Measurements from ENCODE around the gene PHACTR1. TPM values are rescaled to one million over a fixed set of nuclear protein-coding genes. Genes with fewer than 3 reads are reported as not detected.

PHACTR1 gene
- total RNA-seq, 2 donors from 2014 or later: 2.8 to 6.3 TPM

DNA sequence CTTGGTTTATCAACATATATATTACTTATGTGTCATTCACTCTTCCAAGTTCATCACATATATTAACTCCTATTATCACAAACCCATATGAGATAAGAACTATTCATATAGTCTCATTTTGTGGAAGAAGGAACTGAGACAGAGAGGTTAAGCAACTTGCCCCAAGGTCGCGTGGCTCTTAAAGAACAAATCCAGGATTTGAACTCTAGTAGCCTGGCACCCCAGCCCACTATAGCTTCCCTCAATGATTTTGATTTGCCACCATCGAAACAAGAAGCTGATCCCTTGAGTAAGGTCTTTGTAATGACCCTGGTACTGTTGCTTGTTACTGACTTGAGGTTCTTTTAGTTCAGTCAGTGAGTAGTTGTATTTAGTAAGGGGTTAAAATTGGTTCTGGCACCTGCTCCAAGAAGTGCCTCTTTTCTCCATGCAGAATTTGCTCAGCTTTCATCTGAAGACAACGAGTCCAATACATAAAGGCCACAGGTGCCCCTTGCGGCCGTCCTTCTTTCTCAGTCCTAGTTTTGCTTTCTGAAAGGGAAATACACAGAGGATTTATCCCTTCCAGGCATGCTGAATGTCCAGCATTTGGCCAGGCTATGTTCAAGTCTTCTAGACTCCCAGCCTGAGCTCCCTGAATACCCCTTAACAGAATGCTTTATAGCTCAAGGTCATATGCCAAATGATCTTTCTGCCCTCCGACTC, 358.7 kb downstream of the PHACTR1 start:
- H3K4me1 ChIP-seq (ENCODE audit: control insufficient read depth, insufficient read depth, low read length): peaks cover 14% of the 10 kb centered on the region
- no peaks in the 10 kb centered on the region for H3K36me3 Mint-ChIP-seq (ENCODE audit: low read depth)
- WGBS, 2 experiments (ENCODE audit: insufficient coverage in 1 of 2, insufficient read length in 1 of 2): 89 to 93% methylated on average over 5 to 7 of the region's 7 CpGs
- TF ChIP-seq CTCF (conservative IDR thresholded peaks at IDR 0.05): no peak
- peaks cover 36% of the 10 kb centered on the region for H3K4me1 Mint-ChIP-seq
- no peak overlapping the region for H3K9ac ChIP-seq (ENCODE audit: extremely low read depth, low read length, poor library complexity, severe bottlenecking)
- H3K4me3 Mint-ChIP-seq: no peak overlapping the region
- H3K27ac Mint-ChIP-seq: no peak overlapping the region
- H3K27me3 ChIP-seq (ENCODE audit: control insufficient read depth, insufficient read depth, low read length, poor library complexity, severe bottlenecking): peaks cover 8% of the 10 kb centered on the region
- H3K9me3 Mint-ChIP-seq: no peaks in the 10 kb centered on the region
- no peak overlapping the region for H3K4me3 ChIP-seq (ENCODE audit: low read length)
- DNase-seq: peak; percentile 5
- peaks cover 83% of the 10 kb centered on the region for H3K27me3 Mint-ChIP-seq (ENCODE audit: insufficient read depth)
- H3K36me3 ChIP-seq (ENCODE audit: control insufficient read depth, insufficient read depth, low read length): no peaks in the 10 kb centered on the region
- no peaks in the 10 kb centered on the region for H3K9me3 ChIP-seq (ENCODE audit: control insufficient read depth, low read length)
- H3K27ac ChIP-seq (ENCODE audit: low read depth, low read length): no peak overlapping the region

DNA sequence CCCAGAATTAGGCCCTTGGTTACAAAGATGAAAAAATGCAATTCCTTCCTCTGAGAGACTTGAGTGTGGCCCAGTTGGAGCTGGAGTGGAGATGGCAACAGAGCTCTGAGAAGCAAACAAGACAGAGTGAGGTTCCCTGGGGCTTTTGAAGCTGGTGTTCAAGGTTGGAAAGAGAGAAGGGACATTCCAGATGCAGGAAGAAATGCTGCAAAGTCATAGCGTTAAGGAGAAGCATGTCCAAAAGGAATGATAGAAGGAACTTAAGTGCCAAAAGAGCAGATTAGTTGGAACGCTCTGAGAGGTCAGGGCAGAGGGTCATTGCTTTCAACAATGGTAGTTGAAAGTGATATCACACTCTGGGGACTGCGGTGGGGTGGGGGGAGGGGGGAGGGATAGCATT, 360.0 kb downstream of the PHACTR1 start:
- TF ChIP-seq CTCF (conservative IDR thresholded peaks at IDR 0.05): no peak
- no peaks in the 10 kb centered on the region for H3K9me3 ChIP-seq (ENCODE audit: control insufficient read depth, low read length)
- H3K4me1 ChIP-seq (ENCODE audit: control insufficient read depth, insufficient read depth, low read length): peaks cover 14% of the 10 kb centered on the region
- Mint-ChIP-seq H3K27ac (no peak overlapping the region), H3K4me1 (peaks cover 33% of the 10 kb centered on the region), H3K4me3 (no peak overlapping the region), H3K27me3 (ENCODE audit: insufficient read depth) (peaks cover 71% of the 10 kb centered on the region), H3K9me3 (no peaks in the 10 kb centered on the region), H3K36me3 (ENCODE audit: low read depth) (no peaks in the 10 kb centered on the region)
- H3K27me3 ChIP-seq (ENCODE audit: control insufficient read depth, insufficient read depth, low read length, poor library complexity, severe bottlenecking): peaks cover 8% of the 10 kb centered on the region
- WGBS, 2 experiments (ENCODE audit: insufficient coverage in 1 of 2, insufficient read length in 1 of 2): 78 to 82% methylated on average over 1 to 3 of the region's 3 CpGs
- no peak overlapping the region for H3K9ac ChIP-seq (ENCODE audit: extremely low read depth, low read length, poor library complexity, severe bottlenecking)
- DNase-seq: no peak
- H3K36me3 ChIP-seq (ENCODE audit: control insufficient read depth, insufficient read depth, low read length): no peaks in the 10 kb centered on the region
- no peak overlapping the region for H3K27ac ChIP-seq (ENCODE audit: low read depth, low read length)
- H3K4me3 ChIP-seq (ENCODE audit: low read length): peak overlapping the region; percentile 50

DNA sequence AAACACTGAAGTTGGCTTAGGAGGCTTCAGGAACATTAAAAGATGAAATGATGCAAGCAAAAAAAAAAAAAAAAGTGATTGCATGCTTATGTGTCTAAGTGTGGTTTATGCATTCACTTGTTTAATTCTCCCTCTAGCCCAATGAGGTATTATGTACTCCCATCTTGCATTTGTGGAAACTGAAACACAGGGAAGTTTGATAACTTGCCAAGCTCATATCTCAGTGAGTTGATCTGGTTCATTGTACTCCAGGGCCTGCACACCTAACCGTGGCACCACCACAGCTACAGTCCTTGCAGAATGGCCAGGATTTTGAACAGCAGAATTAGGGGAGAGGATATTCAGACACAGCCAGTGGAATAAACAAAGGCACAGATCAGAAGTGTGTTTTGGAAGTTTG, 360.6 kb downstream of the PHACTR1 start:
- no peaks in the 10 kb centered on the region for H3K9me3 Mint-ChIP-seq
- H3K4me3 ChIP-seq (ENCODE audit: low read length): no peak overlapping the region
- DNase-seq: no peak
- H3K4me3 Mint-ChIP-seq: no peak overlapping the region
- H3K9ac ChIP-seq (ENCODE audit: extremely low read depth, low read length, poor library complexity, severe bottlenecking): no peak overlapping the region
- TF ChIP-seq CTCF (conservative IDR thresholded peaks at IDR 0.05): no peak
- no peaks in the 10 kb centered on the region for H3K36me3 Mint-ChIP-seq (ENCODE audit: low read depth)
- no peaks in the 10 kb centered on the region for H3K9me3 ChIP-seq (ENCODE audit: control insufficient read depth, low read length)
- WGBS, 2 experiments (ENCODE audit: insufficient coverage in 1 of 2, insufficient read length in 1 of 2): 93 to 100% methylated on average over 1 of the region's 1 CpG
- H3K4me1 ChIP-seq (ENCODE audit: control insufficient read depth, insufficient read depth, low read length): peaks cover 14% of the 10 kb centered on the region
- H3K36me3 ChIP-seq (ENCODE audit: control insufficient read depth, insufficient read depth, low read length): no peaks in the 10 kb centered on the region
- peaks cover 70% of the 10 kb centered on the region for H3K27me3 Mint-ChIP-seq (ENCODE audit: insufficient read depth)
- peaks cover 33% of the 10 kb centered on the region for H3K4me1 Mint-ChIP-seq
- H3K27me3 ChIP-seq (ENCODE audit: control insufficient read depth, insufficient read depth, low read length, poor library complexity, severe bottlenecking): peaks cover 8% of the 10 kb centered on the region
- no peak overlapping the region for H3K27ac Mint-ChIP-seq
- H3K27ac ChIP-seq (ENCODE audit: low read depth, low read length): no peak overlapping the region
